Measurements from ENCODE around the gene RIBC2. TPM values are rescaled to one million over a fixed set of nuclear protein-coding genes. Genes with fewer than 3 reads are reported as not detected.

Gene RIBC2
- total RNA-seq, 1 experiment from 2014 or later: 2.9 TPM

DNA sequence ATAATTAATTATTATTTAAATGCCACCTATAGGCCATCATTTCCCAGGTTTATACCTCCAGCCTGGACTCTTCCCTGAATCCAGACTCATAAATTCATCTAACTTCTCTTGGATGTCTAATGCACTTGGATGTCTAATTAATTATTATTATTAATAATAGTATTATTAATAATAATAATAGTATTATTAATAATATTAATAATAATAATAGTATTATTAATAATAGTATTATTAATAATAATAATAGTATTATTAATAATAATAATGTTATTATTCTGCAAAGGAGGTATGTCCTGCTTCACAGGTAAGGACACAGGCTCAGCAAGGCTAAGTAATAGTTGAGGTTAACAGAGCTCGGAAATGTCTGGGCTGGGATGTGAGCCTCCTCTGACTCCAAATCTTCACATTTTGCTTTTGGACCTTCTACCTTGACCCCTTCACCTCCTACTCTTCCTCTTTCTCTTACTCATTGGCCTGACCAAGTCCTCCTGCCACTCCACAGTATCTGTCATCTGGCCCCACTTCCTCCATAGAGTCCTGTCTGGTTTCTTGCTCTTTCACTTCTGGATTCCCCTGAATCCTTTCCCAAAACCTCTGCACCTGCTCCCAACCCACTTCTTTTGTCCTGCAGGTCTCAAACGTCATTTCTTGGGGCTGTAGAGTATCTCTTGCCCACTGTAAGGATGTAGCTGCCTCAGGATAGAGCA, 8.0 kb downstream of the RIBC2 start:
- in situ Hi-C loops (cut with HindIII; ENCODE audit: low pct_unique_long_range_greater_than_20kb, low sequenced_read_pairs): no loop called here
- POLR2A ChIA-PET: no interaction called here
- TF ChIP-seq SIN3A (IDR thresholded peaks at IDR 0.05; ENCODE audit: borderline replicate concordance, insufficient read depth, low read depth, low read length): no peak
- TF ChIP-seq, protein P1, sequence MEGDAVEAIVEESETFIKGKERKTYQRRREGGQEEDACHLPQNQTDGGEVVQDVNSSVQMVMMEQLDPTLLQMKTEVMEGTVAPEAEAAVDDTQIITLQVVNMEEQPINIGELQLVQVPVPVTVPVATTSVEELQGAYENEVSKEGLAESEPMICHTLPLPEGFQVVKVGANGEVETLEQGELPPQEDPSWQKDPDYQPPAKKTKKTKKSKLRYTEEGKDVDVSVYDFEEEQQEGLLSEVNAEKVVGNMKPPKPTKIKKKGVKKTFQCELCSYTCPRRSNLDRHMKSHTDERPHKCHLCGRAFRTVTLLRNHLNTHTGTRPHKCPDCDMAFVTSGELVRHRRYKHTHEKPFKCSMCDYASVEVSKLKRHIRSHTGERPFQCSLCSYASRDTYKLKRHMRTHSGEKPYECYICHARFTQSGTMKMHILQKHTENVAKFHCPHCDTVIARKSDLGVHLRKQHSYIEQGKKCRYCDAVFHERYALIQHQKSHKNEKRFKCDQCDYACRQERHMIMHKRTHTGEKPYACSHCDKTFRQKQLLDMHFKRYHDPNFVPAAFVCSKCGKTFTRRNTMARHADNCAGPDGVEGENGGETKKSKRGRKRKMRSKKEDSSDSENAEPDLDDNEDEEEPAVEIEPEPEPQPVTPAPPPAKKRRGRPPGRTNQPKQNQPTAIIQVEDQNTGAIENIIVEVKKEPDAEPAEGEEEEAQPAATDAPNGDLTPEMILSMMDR (IDR thresholded peaks at IDR 0.05): no peak

DNA sequence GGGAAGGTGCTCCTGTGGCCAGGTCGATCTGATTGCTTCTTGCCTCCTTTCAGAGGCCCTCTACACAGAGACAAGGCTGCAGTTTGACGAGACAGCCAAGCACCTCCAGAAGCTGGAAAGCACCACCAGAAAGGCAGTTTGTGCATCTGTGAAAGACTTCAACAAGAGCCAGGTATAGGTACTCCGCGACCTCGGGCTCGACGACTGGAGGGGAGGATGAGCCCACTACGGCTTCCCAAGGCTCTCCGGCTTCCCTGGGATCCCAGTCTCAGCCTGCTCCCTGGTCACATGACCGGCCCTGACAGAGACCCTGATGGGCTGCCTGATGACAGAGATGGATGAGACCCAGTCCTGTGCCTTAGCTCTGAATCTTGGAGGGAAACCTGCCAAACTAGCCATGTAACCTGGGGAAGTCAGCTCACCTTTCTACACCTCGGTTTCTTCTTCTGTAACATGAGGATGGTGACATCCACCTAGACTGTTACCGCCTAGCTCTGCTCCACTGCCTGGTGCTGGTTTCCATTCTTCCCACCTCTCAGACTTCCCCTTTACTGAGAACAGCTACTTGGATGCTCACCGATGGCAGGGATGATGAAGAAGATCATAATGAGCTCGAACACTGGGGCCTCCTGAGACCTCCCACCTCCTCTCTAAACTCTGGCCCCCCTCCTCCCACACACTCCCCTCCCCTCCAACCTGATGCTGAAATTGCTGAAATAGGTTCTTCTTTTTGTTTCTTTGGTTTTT, 8.9 kb downstream of the RIBC2 start:
- no peaks in the 10 kb centered on the region for H3K36me3 ChIP-seq (ENCODE audit: control insufficient read depth, insufficient read depth, low read length)
- ATAC-seq (no peak), DNase-seq (ENCODE audit: low read depth, low spot score) (no peak)
- ChIA-PET CTCF (no interaction called here), POLR2A (no interaction called here)
- in situ Hi-C loops (cut with HindIII; ENCODE audit: low pct_unique_long_range_greater_than_20kb, low sequenced_read_pairs): no loop called here
- intact Hi-C loops (cut with micrococcal nuclease; ENCODE audit: unreplicated experiment): no loop called here
- no peaks in the 10 kb centered on the region for H3K9me3 ChIP-seq (ENCODE audit: control insufficient read depth, insufficient read depth, low read depth, low read length)
- H3K4me1 ChIP-seq (ENCODE audit: control insufficient read depth, insufficient read depth, low read length): no peaks in the 10 kb centered on the region
- TF ChIP-seq, protein P2, sequence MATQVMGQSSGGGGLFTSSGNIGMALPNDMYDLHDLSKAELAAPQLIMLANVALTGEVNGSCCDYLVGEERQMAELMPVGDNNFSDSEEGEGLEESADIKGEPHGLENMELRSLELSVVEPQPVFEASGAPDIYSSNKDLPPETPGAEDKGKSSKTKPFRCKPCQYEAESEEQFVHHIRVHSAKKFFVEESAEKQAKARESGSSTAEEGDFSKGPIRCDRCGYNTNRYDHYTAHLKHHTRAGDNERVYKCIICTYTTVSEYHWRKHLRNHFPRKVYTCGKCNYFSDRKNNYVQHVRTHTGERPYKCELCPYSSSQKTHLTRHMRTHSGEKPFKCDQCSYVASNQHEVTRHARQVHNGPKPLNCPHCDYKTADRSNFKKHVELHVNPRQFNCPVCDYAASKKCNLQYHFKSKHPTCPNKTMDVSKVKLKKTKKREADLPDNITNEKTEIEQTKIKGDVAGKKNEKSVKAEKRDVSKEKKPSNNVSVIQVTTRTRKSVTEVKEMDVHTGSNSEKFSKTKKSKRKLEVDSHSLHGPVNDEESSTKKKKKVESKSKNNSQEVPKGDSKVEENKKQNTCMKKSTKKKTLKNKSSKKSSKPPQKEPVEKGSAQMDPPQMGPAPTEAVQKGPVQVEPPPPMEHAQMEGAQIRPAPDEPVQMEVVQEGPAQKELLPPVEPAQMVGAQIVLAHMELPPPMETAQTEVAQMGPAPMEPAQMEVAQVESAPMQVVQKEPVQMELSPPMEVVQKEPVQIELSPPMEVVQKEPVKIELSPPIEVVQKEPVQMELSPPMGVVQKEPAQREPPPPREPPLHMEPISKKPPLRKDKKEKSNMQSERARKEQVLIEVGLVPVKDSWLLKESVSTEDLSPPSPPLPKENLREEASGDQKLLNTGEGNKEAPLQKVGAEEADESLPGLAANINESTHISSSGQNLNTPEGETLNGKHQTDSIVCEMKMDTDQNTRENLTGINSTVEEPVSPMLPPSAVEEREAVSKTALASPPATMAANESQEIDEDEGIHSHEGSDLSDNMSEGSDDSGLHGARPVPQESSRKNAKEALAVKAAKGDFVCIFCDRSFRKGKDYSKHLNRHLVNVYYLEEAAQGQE (IDR thresholded peaks at IDR 0.05; ENCODE audit: insufficient read depth in 1 of 2, low read depth in 2 of 2, low read length in 1 of 2): no peak
- TF ChIP-seq TCF7L2 (IDR thresholded peaks at IDR 0.05; ENCODE audit: low read depth, low read length) (no peak), POLR2AphosphoS5 (IDR thresholded peaks at IDR 0.05; ENCODE audit: low read depth, low read length) (no peak), SIN3A (IDR thresholded peaks at IDR 0.05; ENCODE audit: borderline replicate concordance, insufficient read depth, low read depth, low read length) (no peak)
- TF ChIP-seq, protein P1 (IDR thresholded peaks at IDR 0.05): no peak
- H3K27ac ChIP-seq (ENCODE audit: low read length): no peak overlapping the region
- BruUV-seq (replicated peaks): no TSS peak
- no peaks in the 10 kb centered on the region for H3K27me3 ChIP-seq (ENCODE audit: control insufficient read depth, insufficient read depth, low read length)
- H3K4me3 ChIP-seq (ENCODE audit: low read depth in 2 of 2, low read length in 2 of 2): no peak overlapping the region

More for the DNA sequence above, 8.0 kb downstream of the RIBC2 start:
- no peaks in the 10 kb centered on the region for H3K4me1 ChIP-seq (ENCODE audit: control insufficient read depth, insufficient read depth, low read length)
- ATAC-seq (no peak), DNase-seq (ENCODE audit: low read depth, low spot score) (no peak)
- H3K27me3 ChIP-seq (ENCODE audit: control insufficient read depth, insufficient read depth, low read length): no peaks in the 10 kb centered on the region
- CTCF ChIA-PET: no interaction called here
- no TSS peak for BruUV-seq (replicated peaks)
- no peak overlapping the region for H3K27ac ChIP-seq (ENCODE audit: low read length)
- H3K4me3 ChIP-seq (ENCODE audit: low read depth in 2 of 2, low read length in 2 of 2): no peak overlapping the region
- H3K36me3 ChIP-seq (ENCODE audit: control insufficient read depth, insufficient read depth, low read length): no peaks in the 10 kb centered on the region
- H3K9me3 ChIP-seq (ENCODE audit: control insufficient read depth, insufficient read depth, low read depth, low read length): no peaks in the 10 kb centered on the region
- intact Hi-C loops (cut with micrococcal nuclease; ENCODE audit: unreplicated experiment): no loop called here

Measured in Panc1 (cell line).